HG02588 (cell line): ENCODE data around the gene PDE11A.

Experiments
- ATAC-seq: cut with Tn5 transposase; IDR thresholded peaks from one replicate; pipeline ENCODE4 v1.9.1; 2021; ENCODE audit warnings: mild to moderate bottlenecking, moderate library complexity; ENCODE audit not compliant: unreplicated experiment

The PDE11A gene

DNA sequence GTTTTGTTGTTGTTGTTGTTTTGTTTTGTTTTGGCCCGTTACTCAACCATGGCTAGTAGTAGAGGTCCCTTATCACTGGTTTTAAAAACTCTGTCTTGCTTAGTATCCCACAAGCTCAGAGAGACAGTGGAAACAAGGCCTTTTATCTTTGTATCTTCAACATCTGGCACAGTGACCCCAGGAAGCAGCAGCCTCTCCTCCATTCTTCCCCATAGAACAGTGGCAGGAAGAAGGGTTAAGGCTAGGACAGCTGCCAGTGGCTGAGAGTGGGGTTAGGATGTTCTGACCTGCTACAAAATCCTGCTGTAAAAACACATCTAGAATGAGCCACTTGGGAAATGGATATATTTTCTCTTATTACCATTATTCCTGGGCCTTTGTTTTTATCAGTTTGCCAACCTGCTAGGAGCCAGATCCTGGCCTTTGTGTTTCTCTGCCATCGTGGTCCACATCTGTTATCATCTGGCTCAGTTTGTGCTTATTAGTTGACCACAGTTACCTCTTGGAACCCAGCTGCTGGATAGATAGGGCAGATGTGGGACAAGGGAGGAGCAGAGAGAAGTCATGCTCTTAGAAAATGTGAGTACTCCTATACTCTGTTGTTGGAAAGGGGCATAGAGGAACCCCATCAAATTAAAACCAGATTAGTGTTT lies 433.2 kb downstream of the PDE11A start:
- no peak for ATAC-seq

DNA sequence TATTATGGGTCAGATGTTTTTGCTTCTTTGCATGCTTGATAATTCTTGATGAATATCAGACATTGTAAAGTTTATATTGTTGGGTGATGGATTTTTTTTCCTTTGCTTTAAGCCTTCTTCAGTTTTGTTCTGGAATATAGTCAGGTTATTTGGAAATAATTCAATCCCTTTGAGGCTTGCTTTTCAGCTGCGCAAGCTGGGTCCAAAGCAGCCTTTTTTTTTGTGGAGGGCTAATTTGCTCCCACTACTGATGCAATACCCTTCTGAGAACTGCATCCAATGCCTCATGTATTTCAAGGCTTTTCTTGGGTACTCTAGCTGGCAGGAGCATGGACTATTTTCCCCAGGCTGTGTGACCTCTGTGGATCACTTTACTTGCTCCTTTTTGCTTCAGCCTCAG lies 434.1 kb downstream of the PDE11A start:
- ATAC-seq = no peak

DNA sequence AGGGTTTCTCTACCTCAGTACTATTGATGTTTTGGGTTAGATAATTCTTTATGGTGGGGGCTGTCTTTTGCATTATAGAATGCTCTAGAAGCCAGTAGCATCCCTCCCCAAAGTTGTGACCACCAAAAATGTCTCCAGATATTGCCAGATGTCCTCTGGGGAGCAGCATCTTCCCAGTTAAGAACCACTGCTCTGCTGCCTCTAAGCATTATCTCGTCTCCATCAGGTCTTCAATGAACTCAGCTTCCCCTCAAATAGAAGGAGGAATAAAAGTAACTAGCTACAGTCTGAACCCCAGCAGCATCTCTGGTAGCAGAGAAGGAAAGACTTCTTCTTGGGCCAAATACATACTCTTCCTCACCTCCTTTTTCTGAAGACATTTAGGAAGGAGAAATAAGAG lies 435.9 kb downstream of the PDE11A start:
- ATAC-seq = no peak

DNA sequence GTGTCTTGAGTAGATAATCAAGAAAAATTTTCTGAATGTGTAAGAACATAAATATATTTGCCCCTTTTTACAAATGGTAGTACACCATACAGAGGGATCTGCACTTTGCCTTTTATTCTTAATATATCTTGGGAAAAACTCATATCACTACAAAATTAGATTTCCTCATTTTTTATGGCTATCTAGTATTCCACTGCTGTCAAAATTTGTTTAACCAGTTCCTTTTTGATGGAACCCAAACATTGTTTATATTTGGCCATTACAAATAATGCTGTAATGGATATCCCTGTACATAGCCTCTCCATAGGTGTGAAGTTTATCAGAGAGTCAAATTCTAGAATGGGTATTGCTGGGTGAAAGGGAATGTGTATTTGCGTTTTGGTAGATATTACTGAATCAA lies 436.9 kb downstream of the PDE11A start:
- no peak for ATAC-seq

DNA sequence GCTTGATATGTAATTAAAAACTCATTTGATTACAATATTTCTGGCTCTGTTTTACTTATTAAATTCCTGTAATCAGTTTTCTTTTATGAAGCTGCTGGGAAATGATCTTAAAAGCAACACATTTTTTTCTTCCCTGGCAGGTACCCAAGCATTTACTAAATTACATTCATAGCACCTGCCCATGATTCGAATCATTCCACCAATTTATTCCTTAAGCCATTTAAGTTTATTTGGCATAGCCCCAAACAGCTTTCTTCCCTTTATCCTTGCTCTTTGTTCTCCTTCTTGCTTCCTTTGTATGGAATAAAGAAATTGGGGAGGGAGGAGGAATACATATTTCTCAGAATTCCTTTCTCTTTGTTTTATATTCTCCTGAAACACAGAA lies 438.7 kb downstream of the PDE11A start:
- no peak for ATAC-seq

DNA sequence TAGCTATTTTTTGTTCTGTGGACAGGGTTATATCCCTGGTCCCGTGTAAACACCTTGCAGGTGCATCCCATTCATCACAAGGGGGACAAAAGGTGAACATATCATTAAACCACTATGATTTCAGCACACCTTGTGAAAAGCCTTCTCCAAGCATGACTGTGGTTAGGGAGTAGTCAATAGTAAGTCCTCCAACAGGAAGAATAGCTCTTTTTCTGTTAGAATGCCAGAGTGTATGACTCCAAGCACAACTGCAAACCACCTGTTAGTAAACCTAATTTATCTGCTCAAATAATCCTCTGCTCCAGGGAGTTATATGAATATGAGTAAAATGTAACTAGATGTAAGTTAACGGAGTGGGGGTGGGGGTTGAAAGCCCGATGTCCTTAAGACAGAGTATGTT lies 439.5 kb downstream of the PDE11A start:
- no peak for ATAC-seq

DNA sequence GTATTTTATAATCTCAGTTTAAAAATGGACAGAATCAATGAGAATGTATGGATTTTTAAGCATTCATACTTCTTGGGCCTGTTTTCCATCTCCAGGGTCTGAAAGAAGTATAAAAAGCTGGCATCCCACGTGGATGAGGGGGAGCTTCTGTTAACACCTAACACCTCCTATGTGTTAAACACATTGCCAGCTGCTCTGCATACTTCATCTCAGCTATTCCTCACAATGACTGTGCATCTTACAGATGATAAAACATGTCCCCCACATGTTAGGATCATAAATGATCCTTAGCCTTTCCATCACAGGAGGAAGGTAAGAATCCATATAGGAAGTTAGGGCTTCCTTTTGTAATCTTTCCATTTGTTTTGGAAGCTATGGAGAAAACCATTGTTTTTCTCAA lies 440.9 kb downstream of the PDE11A start:
- no peak for ATAC-seq

DNA sequence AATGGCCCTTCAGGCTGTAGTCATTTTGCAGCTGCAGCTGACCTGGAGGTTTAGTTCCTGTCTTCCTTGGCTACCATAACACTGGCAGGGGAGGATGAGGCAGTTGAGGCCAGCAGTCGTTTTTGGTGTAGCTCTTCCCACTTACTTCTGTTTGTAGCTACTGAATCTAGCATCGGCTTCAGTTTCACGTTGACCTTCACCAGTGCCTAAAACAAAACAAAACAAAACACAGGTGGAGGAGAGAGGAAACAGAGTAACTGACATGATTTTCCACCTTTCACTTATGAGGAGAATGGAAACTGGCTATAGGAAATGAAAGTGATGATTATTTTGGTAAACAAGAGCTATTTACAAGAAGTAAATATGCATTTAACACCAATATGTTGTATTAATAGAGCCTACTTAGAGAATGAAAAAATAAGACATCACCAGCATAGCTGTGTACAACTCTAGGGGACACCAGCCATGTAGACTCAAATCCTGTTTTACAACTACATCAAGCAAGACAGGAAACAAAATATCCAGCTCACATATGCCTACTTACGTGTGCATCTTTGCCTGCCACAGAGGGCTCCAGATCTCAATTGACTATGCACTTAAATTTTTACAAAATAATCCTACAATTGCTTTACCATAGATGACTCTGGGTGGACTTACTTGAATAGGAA lies 443.1 kb downstream of the PDE11A start:
- peak; percentile 63 for ATAC-seq

DNA sequence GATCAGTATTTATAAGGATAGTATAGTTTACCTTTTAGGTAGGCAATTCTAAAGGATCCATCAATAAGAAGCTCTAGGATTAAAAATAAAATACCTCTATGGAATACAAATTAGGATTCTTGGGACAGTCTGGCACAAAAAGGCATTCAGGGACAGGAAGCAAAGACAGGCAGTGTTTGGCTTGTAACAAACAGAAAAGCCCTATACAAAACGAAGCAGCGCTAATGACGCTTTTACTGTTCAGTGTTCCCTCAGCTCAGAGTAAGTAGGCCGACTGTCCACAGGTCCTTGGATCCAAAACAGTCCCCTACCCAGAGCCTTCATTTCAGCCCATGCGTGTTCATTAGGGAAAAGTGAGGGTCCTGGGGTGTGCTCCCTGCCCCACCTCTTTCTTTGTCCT lies 443.7 kb downstream of the PDE11A start:
- no peak for ATAC-seq

DNA sequence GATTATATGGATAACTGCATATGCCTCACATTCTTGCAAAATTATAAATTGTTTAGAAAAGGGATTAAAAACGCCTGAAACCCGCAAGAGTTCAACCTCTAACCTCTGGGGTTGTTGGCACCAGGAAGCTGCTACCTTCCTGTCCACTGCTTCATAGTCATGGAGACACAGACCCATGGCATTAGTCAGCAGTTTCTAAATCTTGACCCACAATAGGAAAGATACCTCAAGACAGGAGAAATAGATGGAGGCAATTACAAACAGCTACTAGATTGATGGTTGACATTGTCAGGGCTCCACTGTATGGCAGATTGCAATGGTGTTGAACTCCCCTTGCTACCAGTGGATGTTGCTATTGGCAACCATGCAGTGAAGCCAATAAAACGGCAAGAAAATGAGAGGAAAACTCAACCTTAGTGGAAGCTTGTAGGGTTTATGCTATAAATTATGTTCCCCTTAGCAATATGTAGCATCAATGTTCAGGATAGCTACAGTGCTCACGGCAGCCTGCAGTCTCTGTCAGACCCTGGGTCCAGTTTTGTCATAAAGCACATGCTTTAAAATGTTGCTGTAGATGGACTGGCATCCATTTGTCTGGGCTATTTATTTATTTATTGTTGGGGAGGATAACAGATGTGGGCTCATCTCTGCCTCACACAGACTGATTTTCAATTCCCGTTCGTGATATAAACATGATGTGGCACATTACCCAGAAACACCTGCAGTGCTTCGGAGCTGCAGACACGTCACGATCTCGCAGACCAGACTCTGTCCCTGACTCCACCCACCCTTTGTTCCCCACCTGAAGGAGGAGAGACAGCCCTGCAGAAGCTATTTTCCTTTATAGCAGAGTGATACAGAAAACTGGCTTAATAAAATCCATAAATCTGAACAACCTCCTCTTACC lies 446.6 kb downstream of the PDE11A start:
- no peak for ATAC-seq

DNA sequence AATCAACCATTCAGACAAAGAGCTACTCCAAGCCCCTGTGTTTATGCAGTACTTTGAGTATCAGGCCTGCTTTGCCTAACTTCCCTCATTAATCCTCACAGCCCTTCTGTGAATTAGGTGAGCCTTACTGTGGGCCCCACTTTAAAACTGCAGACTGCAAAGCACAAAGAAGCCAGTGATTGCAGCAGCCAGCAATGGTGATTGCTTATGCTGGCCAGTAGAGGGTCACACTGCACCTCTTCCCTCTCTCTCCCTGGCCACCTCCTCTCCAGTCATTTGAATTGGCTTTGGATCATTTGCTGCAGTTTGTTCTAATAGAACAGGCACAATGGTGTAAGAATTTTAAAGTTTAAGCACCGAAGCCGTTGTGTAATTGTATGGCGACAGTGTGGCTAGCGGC lies 450.1 kb downstream of the PDE11A start:
- no peak for ATAC-seq

DNA sequence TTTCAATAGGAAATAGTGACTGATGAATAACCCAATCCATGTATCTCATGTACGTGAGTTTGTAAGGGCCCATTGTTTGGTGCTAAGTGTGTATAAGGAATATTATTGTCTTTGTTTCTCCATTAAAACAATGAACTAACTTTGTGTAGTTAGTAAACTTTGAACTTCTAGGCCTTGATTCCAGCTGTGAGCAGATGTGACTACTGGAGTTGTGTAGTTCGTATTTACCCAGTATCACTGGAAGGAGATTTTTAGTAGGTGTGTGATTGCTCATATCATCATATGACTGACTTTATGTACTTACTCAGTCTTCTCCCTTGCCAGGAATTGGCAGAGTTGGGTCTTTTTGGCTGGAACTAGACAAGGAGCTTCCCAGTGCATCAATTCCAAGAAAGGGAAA lies 452.6 kb downstream of the PDE11A start:
- no peak for ATAC-seq

DNA sequence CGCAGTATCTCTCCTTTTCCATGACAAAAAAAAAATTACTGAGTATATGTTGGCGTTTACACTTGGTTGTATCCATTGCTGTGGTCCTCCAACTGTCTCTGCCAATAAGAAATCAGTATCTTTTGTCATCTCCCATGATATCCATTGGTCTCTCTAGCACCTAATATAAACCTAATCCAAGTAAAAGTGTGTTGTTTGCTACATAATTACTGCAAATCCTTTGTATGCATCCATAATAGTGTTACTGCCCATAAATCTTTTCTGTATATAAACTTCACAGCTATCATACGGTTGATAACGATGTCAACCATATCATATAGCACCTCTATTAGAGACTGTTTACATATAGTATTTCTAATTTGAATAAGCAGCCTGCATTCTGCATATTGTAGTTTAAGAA lies 453.1 kb downstream of the PDE11A start:
- ATAC-seq = no peak

DNA sequence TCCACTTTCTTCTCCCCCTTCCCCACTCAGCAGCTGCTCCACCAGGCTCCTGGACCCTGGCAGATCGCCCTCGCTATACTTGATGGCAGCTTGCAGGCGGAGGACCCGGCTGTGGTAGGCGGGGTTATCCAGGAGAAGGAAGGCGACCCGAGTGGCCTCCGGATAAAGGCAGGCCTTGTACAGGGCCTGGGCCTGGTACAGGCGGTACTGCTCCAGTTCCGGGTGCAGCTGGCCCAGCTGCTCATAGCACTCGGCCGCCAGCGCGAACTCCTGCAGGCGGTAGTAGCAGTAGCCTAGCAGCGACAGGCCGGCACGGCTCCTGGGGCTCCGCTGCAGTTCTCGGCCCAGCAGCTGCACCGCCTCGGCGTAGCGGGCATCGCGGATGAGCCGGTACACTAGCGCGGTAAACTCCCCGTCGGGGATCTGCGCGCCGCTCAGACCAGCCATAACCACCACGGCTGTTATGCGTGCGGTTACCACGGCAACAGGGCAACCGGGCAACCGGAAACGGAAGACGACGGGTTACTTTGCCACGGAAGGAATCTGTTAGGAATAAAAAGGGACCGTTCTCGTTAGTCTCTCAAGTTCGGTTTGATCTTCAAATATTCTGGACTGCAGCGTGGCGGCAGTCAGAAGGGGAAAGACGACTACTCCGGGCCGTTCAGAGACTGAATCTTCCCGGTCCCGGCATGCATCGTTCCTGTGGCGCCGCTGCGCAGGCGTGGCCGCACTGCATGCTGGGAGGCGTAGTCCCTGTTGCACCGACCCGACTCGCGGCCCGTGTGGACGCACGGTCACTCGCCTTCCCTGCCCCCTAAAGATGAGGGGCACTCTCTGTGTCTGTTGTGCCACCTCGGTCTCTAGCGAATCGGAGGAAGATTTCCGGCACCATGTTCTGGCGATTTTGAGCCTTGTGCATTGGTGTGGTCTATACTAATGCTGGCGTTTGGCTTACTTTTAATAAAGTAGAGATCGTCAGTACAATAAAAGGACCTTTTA lies 454.0 kb downstream of the PDE11A start:
- ATAC-seq = peak; percentile 99

DNA sequence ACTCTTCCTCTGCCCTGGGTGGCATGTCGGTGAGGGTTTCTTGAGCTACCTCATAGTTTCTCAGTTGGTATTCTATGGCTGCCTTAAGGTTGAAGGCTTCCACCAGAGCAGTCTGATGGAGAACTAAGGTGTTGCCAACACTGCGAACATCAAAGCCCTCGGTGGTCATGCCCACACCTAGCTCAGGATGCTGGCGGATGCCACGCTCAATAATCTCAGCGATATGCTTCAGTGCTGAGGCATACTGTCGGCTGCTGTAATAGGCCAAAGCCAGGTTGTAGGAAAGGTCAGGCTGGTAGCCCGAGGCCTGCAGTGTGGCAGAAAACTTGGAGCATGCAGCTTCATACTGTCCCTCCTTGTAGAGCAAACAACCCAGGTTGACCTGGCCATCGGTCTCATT lies 454.7 kb downstream of the PDE11A start:
- no peak for ATAC-seq

DNA sequence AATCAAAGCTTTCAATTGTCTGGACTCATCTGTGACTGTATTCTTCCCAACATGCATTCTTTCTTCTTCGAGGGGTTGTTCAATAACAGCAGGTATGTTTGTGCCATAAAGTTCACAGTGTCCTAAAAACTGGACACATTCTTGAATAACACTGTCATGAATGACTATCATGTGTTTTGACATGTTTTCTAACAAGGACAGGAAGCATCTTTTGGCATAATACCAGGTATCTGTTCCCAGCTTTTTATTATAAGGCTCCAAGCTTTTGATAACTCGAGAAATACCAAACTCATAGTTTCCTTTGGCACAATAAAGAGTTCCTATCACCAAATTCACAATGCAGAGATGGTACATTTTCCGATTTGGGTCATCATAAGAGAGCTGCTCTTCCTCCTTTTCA lies 455.8 kb downstream of the PDE11A start:
- no peak for ATAC-seq

DNA sequence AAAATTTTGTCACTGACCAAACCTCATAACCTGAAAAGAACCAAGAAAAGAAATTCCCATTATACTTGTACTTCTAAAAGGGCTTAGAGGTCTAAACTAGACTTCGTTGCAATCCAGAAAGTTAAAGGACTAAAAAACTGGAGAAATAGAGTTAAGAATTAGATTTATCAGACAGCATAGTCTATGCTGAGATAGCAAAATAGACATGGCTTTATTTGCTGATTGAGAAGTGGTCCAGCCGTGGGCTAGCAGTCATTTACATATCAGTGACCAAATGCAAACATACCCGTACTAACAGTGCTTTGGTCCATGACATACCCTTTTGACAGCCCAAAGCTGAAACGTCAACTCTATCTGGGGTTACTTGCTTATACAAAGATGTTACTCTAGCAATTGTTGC lies 456.5 kb downstream of the PDE11A start:
- no peak for ATAC-seq

DNA sequence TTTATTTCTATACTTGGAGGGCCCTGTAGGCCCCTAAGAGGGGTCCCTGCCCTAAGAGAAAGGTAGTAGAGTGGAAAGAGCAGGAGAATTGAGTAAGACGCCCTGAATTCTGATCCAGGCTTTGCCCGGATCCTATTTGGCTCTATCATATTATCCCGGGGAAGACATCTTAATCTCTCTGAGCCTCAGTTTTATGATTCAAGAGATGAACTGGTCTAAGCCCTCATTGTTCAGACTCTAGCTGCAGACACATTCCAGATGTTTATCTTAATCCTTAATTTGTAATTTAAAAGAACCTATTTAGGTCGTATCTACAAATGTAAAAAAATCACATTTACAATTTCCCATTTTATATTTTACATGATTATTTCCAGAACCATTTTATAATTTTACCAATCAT lies 459.9 kb downstream of the PDE11A start:
- no peak for ATAC-seq

DNA sequence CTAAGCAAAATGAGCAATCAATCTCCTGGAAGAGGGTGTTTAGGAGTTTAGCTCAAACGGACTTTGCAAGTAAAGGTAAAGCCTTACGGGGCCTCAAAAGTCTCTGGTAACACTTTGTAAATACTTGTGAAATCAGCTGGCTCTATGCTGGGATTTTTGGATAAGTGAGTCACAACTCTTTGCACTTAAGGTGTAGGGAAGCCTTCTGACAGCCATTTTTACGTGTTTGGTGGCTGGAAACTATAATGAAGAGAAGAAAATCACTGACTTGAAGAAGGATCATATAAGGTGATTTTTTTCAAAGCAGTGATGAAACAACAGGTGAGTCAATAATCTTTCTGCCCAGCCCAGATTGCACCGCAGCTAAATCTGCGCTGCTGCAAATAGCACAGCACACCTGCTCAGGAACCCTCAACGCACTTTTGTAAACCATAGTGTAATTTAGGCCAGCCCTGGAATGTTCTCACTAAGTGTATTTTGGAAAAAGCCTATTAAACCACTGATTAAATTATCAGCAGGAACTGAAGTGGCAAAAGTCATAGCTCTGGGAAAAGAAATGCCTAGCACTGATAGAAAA lies 461.2 kb downstream of the PDE11A start:
- no peak for ATAC-seq

DNA sequence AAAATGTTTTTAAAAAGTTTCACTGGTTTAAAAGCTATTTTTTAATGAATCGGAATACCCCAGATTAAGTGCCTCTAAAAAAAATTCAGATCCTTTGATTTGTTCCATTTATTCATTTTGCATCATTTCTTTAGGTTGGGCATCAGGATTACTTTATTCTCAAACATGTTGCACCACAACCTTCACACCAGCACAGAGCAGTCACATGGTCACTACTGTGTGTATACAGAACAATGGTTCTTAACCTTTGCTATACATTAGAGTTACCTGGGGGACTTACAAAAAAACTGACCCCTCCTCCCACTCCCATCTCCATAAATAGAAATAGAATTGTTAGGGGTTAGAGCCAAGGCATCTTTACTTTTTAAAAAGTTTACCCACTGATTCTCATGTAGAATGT lies 461.8 kb downstream of the PDE11A start:
- no peak for ATAC-seq
